ENCODE data around the gene SLC27A1.
A peak's percentile ranks its signal among the peaks of the same experiment; 100 is the strongest.
"Not testable (repeated sequence)": the region's sequence is repeated elsewhere in the genome, so short reads cannot be mapped to it uniquely, and the experiment has no call there.

Gene SLC27A1

DNA sequence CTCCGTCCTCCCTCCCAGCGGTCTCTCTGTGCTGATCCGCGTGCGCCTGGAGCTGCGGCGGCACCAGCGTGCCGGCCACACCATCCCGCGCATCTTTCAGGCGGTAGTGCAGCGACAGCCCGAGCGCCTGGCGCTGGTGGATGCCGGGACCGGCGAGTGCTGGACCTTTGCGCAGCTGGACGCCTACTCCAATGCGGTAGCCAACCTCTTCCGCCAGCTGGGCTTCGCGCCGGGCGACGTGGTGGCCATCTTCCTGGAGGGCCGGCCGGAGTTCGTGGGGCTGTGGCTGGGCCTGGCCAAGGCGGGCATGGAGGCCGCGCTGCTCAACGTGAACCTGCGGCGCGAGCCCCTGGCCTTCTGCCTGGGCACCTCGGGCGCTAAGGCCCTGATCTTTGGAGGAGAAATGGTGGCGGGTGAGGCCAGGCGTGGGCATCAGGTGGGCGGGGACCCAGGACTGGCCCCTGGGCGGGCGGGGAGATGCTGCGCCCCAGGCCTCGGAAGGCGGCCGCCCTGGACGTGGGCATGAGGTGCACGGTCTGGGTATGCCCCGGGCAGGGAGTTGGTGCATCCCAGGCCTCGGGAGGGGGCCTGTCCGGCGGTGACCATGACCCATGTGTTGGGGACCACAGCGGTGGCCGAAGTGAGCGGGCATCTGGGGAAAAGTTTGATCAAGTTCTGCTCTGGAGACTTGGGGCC lies 16.4 kb downstream of the SLC27A1 start:
- H3K4me1 Mint-ChIP-seq (ENCODE audit: low read depth), result peaks cover 41% of the 10 kb centered on the region
- H3K36me3 Mint-ChIP-seq (ENCODE audit: low read depth), result peaks cover 61% of the 10 kb centered on the region

DNA sequence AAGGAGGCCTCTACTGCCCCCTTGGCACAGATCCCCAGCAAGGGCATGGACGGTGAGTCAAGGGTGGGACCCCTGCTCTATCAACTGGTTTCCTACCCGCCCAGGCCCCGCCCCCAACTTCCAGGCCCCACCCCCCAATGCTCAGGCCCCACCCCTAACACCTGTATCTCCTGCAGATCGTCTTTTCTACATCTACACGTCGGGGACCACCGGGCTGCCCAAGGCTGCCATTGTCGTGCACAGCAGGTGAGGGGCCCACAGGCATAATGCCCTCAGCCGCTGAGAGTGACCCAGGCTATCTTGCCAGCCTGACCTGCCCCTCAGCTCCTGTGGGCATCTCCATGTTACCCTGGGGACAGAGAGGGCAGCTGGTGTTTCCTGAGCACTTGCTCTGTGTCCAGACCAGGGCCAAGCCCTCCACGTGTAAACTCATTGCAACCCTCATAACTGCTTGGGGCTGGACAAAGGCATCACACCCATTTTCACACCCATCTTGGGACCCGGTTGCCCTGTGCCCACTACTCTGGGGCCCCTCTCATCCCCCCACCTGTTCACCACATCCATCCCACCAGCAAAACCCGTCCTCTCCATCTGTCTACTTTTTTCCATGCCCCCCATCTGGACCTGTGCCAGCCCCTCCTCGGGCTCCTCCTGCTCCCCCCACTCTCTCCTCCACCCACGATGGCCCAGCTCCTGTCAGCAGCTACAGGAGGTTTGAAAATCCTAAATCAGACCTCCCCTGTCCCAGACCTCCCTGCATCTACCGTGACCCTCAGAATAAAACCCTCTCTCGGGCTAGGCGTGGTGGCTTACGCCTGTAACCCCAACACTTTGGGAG lies 17.2 kb downstream of the SLC27A1 start:
- Mint-ChIP-seq H3K4me1 (ENCODE audit: low read depth) (peaks cover 34% of the 10 kb centered on the region), H3K27ac (peak overlapping the region; percentile 14), H3K36me3 (ENCODE audit: low read depth) (peaks cover 68% of the 10 kb centered on the region), H3K4me3 (no peak overlapping the region), H3K9me3 (no peaks in the 10 kb centered on the region), H3K27me3 (no peaks in the 10 kb centered on the region)
- intact Hi-C loops (cut with micrococcal nuclease), result no loop called here

More for the DNA sequence above, 16.4 kb downstream of the SLC27A1 start:
- no peak overlapping the region for H3K27ac Mint-ChIP-seq
- intact Hi-C loops (cut with micrococcal nuclease), result no loop called here
- no peak overlapping the region for H3K4me3 Mint-ChIP-seq
- H3K27me3 Mint-ChIP-seq, result no peaks in the 10 kb centered on the region
- no peaks in the 10 kb centered on the region for H3K9me3 Mint-ChIP-seq

DNA sequence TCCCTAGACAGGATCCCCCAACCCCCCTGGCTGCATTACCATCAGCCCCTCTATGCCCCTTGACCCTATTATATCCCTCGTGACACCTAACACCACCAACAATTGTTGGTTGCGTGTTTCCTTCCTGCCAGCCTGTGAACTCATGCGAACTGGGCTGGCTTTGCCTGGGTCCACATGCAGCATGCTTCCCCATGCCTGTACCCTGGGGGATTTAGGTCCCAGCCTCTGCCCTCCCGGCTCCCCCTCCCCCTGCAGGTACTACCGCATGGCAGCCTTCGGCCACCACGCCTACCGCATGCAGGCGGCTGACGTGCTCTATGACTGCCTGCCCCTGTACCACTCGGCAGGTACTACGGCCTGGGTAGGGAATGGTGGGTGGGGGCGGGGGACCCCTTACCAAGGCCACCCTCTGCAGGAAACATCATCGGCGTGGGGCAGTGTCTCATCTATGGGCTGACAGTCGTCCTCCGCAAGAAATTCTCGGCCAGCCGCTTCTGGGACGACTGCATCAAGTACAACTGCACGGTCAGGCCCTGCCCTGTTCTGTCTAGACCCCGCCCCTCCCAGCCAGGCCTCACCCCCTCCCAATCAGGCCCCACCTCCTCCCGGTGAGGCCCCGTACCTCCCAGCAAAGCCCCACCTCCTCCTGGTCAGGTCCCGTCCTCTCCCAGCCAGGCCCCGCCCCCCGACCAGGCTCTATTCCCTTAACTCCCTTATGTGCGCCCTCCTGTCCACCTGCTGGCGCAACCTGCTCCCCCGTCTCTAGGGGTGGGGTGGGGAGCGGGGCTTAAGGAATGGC lies 18.5 kb downstream of the SLC27A1 start:
- Mint-ChIP-seq H3K4me3 (peak overlapping the region; percentile 11), H3K36me3 (ENCODE audit: low read depth) (peaks cover 72% of the 10 kb centered on the region), H3K9me3 (no peaks in the 10 kb centered on the region), H3K27me3 (no peaks in the 10 kb centered on the region), H3K27ac (peak overlapping the region; percentile 40), H3K4me1 (ENCODE audit: low read depth) (peaks cover 21% of the 10 kb centered on the region)
- intact Hi-C loops (cut with micrococcal nuclease), result no loop called here

DNA sequence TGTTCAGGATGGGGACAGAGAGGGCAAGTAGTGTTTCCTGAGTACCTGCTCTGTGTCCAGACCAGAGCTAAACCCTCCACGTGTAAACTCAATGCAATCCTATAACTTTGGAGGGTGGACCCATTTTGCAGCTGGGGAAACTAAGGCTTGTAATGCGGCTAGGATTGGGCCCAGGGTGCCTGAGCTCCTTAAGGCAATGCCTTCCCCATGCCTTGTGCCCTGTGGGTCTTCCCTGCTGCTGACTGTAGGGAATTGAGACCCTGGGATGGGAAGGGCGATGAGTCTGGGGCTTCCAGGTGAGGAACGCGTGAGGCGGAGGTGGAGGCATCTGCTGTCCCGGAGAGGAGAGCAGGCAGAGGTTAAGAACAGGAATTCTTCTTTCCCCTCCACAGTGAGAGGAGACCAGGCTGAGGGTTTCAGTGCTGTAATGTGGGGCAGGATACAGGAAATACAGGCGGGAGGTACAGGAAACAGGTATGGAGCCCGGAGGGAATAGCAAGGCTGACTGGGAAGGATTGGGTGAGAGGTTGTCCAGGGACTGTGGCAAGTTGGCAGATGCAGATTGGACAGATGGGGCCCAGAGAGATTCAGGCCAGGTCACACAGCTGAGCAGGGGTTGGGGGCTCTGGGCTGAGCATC lies 19.2 kb downstream of the SLC27A1 start:
- Mint-ChIP-seq H3K4me3 (no peak overlapping the region), H3K27me3 (no peaks in the 10 kb centered on the region), H3K9me3 (no peaks in the 10 kb centered on the region), H3K36me3 (ENCODE audit: low read depth) (peaks cover 65% of the 10 kb centered on the region), H3K4me1 (ENCODE audit: low read depth) (peaks cover 19% of the 10 kb centered on the region), H3K27ac (no peak overlapping the region)
- intact Hi-C loops (cut with micrococcal nuclease), result no loop called here

DNA sequence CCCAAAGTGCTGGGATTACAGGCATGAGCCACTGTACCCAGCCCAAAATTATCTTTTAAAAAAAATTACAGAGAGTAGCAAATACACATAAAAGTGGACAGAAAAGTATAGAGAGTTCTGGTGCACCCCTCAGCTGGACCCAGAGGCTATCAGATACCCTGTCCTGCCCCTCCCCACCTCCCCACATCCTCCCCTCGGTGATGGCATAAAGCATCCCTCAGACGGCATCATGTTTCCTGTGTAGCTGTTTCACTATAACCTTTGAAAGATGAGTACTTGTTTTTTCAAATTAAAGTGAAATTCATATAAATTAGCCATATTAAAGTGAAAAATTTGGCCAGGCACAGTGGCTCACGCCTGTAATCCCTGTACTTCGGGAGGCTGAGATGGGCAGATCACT lies 20.1 kb downstream of the SLC27A1 start:
- H3K4me3 Mint-ChIP-seq, result no peak overlapping the region
- H3K4me1 Mint-ChIP-seq (ENCODE audit: low read depth), result peaks cover 19% of the 10 kb centered on the region
- peaks cover 64% of the 10 kb centered on the region for H3K36me3 Mint-ChIP-seq (ENCODE audit: low read depth)
- intact Hi-C loops (cut with micrococcal nuclease), result no loop called here
- H3K9me3 Mint-ChIP-seq, result no peaks in the 10 kb centered on the region
- no peaks in the 10 kb centered on the region for H3K27me3 Mint-ChIP-seq
- H3K27ac Mint-ChIP-seq, result no peak overlapping the region

DNA sequence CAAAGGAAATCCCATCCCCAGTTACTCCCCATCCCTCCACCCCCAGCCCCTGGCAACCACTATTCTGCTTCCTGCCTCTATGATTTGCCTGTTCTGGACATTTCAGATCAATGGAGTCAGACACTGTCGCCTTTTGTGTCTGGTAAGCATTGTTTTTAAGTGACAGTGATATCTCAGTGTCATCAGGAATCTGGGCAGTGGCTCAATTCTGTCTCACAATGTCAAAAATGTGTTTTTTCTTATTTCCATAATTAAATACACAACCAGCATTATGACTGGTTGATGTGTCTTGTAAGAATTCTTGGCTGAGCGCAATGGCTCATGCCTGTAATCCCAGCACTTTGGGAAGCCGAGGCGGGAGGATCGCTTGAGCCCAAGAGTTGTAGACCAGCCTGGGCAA lies 21.0 kb downstream of the SLC27A1 start:
- intact Hi-C loops (cut with micrococcal nuclease), result no loop called here
- H3K4me1 Mint-ChIP-seq (ENCODE audit: low read depth), result peaks cover 21% of the 10 kb centered on the region
- peaks cover 72% of the 10 kb centered on the region for H3K36me3 Mint-ChIP-seq (ENCODE audit: low read depth)
- H3K27me3 Mint-ChIP-seq, result no peaks in the 10 kb centered on the region
- no peak overlapping the region for H3K4me3 Mint-ChIP-seq
- H3K27ac Mint-ChIP-seq, result no peak overlapping the region
- no peaks in the 10 kb centered on the region for H3K9me3 Mint-ChIP-seq

DNA sequence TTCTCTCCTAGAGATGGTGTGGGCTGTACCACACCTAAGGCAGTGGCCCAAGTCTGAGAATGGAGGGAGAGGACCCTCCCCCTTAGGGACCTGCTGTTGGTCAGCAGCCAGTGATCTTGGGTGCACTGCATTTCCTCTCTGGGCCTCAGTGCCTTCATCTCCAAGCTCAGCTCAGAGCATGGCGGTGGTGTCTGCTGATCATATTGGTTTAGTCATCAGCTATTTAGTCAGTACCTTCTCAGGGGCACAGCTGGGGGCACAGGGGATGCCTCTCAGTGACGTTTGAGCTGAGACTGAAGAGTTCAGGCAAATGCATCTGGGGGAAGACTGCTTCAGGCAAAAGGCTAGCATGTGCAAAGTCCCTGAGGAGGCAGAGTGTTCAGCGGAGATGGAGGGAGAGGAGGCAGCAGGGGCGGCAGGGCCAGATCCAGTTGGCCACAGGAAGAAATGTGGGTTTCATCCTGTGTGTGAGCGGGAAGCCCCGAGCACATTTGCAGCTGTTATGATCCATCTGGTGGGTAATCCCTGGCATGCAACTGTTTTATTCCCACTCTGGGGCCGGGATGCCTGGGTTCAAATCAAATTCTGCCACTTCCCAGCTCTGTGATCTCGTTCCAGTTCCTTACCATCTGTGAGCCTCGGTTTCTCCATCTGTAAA lies 25.4 kb downstream of the SLC27A1 start:
- intact Hi-C loops (cut with micrococcal nuclease), result no loop called here
- Mint-ChIP-seq H3K27ac (no peak overlapping the region), H3K9me3 (no peaks in the 10 kb centered on the region), H3K27me3 (no peaks in the 10 kb centered on the region), H3K4me1 (ENCODE audit: low read depth) (peaks cover 43% of the 10 kb centered on the region), H3K36me3 (ENCODE audit: low read depth) (peaks cover 70% of the 10 kb centered on the region), H3K4me3 (no peak overlapping the region)

DNA sequence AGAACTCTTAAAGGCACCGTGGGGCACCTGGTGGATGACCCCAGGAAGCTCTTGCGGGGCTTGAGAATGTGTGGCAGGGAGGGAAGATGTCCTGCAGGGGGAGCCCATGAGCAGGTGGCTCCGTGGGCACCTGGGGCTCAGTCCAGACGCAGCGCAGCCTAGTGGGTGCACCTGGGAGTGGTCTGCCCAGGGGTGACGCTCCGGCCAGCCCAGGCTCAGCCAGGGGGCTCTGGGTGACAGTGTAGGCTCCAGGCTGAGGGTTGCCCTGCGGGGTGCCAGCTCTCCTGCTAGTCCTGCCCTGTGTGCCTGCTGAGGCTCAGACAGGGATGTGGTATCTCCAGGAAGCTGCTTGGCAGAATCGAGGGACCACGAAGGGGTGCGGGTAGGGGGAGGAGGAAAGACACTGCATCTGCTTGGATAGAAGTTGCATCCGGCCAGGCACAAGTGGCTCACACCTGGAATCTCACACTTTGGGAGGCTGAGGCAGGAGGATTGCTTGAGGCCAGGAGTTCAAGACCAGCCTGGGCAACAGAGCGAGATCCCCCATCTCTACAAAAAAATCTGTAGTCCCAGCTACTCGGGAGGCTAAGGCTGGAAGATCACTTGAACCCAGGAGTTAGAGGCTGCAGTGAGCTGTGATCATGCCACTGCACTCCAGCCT lies 26.1 kb downstream of the SLC27A1 start:
- Mint-ChIP-seq H3K27me3 (no peaks in the 10 kb centered on the region), H3K9me3 (no peaks in the 10 kb centered on the region), H3K4me1 (ENCODE audit: low read depth) (peaks cover 47% of the 10 kb centered on the region), H3K36me3 (ENCODE audit: low read depth) (peaks cover 73% of the 10 kb centered on the region), H3K27ac (no peak overlapping the region), H3K4me3 (no peak overlapping the region)
- intact Hi-C loops (cut with micrococcal nuclease), result no loop called here

DNA sequence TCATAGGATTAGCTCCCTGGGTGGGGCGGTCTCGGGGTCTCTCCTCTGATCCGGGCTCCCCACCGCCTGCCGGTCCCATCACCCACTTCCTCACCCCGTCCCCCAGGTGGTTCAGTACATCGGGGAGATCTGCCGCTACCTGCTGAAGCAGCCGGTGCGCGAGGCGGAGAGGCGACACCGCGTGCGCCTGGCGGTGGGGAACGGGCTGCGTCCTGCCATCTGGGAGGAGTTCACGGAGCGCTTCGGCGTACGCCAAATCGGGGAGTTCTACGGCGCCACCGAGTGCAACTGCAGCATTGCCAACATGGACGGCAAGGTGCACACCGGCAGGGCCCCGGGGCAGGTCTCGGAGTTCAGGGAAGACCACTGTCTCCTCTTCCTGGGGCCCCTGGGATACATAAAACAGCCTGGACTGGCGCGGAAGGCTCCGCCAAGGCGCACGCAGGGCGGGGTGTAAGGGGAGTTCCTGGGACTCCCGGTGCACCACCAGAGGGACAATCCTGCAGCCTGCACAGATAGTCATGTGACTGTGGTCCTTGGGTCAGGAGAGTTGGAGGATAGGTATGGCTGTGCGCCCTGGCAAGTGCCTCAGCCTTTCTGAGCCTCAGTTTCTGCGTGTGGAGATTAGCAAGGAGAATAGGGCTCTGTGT lies 26.9 kb downstream of the SLC27A1 start:
- Mint-ChIP-seq H3K4me1 (ENCODE audit: low read depth) (peaks cover 48% of the 10 kb centered on the region), H3K36me3 (ENCODE audit: low read depth) (peaks cover 69% of the 10 kb centered on the region), H3K4me3 (no peak overlapping the region), H3K27me3 (no peaks in the 10 kb centered on the region), H3K9me3 (no peaks in the 10 kb centered on the region), H3K27ac (no peak overlapping the region)
- intact Hi-C loops (cut with micrococcal nuclease), result no loop called here

DNA sequence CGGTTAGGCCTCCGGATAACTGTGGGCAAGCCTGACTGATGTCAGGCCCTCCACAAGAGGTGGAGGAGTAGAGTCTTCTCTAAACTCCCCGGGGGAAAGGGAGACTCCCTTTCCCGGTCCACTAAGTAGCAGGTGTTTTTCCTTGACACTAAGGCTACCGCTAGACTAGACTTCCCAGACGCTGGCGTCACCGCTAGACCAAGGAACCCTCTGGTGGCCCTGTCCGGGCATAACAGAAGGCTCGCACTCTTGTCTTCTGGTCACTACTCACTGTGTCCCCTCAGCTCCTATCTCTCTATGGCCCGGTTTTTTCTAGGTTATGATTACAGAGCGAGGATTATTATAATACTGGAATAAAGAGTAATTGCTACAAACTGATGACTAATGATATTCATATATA lies 28.7 kb downstream of the SLC27A1 start:
- H3K4me1 Mint-ChIP-seq (ENCODE audit: low read depth), result peaks cover 51% of the 10 kb centered on the region
- intact Hi-C loops (cut with micrococcal nuclease); H3K27me3 Mint-ChIP-seq; H3K9me3 Mint-ChIP-seq; H3K4me3 Mint-ChIP-seq: not testable (repeated sequence)
- H3K27ac Mint-ChIP-seq, result peak overlapping the region; percentile 10
- H3K36me3 Mint-ChIP-seq (ENCODE audit: low read depth), result peaks cover 71% of the 10 kb centered on the region

DNA sequence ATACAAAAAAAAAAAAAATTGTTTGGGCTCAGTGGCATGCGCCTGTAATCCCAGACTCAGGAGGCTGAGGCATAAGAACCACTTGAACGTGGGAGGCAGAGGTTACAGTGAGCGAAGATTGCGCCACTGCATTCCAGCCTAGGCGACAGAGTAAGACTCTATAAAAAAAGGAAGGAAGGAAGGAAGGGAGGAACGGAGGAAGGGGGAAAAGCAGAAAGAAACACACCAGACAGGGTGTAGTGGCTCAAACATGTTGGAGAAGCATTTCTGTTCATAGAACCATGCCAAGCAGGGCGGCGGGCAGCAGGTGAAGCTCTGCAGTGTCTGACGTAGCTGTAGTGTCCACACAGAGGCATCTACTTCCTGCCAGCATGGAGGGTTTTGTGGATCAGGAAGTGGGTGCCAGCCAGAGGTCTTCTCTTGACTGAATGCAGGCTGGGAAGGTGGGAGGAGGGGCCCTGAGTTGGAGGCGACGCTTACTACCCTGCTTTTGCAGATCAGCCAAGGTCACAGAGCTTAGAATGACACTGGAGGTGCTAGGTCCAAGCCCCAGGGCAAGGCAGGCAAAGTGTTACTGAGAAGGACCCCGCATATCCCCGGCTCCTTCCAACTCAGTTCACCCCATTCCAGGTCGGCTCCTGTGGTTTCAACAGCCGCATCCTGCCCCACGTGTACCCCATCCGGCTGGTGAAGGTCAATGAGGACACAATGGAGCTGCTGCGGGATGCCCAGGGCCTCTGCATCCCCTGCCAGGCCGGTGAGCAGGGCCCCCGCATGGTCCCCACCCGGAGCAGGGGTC lies 29.5 kb downstream of the SLC27A1 start:
- intact Hi-C loops (cut with micrococcal nuclease), result no loop called here
- H3K27me3 Mint-ChIP-seq, result no peaks in the 10 kb centered on the region
- peak overlapping the region; percentile 82 for H3K27ac Mint-ChIP-seq
- H3K36me3 Mint-ChIP-seq (ENCODE audit: low read depth), result peaks cover 80% of the 10 kb centered on the region
- peak overlapping the region; percentile 59 for H3K4me3 Mint-ChIP-seq
- peaks cover 59% of the 10 kb centered on the region for H3K4me1 Mint-ChIP-seq (ENCODE audit: low read depth)
- no peaks in the 10 kb centered on the region for H3K9me3 Mint-ChIP-seq
